ENCODE measurements around the gene VPS37D. TPM values are rescaled to one million over a fixed set of nuclear protein-coding genes. Genes with fewer than 3 reads are reported as not detected.
"Not testable (repeated sequence)": the region's sequence is repeated elsewhere in the genome, so short reads cannot be mapped to it uniquely, and the experiment has no call there.

The VPS37D gene
- total and polyA plus RNA-seq, 2 experiments from 2014 or later, result 5.6 to 9.5 TPM

- Histone ChIP-seq H3K9me2 (replicated peaks; ENCODE audit: insufficient read depth) (no peaks in the 10 kb centered on the region), H3K4me1 (ENCODE audit: insufficient read depth) (peaks cover 28% of the 10 kb centered on the region), H3K4me2 (no peak overlapping the region), H3K9me3 (ENCODE audit: low read depth) (no peaks in the 10 kb centered on the region), H3K27ac (no peak overlapping the region), H2AFZ (no peak overlapping the region), H3K36me3 (replicated peaks; ENCODE audit: insufficient read depth, low read depth) (no peaks in the 10 kb centered on the region), H3K79me2 (peaks cover 72% of the 10 kb centered on the region), H4K20me1 (ENCODE audit: insufficient read depth, poor library complexity, severe bottlenecking) (peaks cover 3% of the 10 kb centered on the region), H3K27me3 (no peaks in the 10 kb centered on the region), H3K4me3 (no peak overlapping the region)
- TF ChIP-seq CTCF (IDR thresholded peaks at IDR 0.05; ENCODE audit: poor library complexity), result no peak
- TF ChIP-seq EZH2 (IDR thresholded peaks at IDR 0.05; ENCODE audit: borderline replicate concordance), result no peak
- no peak for TF ChIP-seq EZH2phosphoT487 (IDR thresholded peaks at IDR 0.05; ENCODE audit: low read depth, severe bottlenecking, unreplicated experiment)
- 86% methylated on average over 1 of the region's 1 CpG for WGBS (ENCODE audit: low lambda C conversion rate, missing lambda C conversion rate)
- DNase-seq (ENCODE audit: low spot score), result no peak
Measured at GRCh38 chr7:73712773-73713172, 45.1 kb downstream of the VPS37D start.

- H3K9me2 ChIP-seq (replicated peaks; ENCODE audit: insufficient read depth); DNase-seq (ENCODE audit: low spot score); H3K36me3 ChIP-seq (replicated peaks; ENCODE audit: insufficient read depth, low read depth); H3K4me3 ChIP-seq; H4K20me1 ChIP-seq (ENCODE audit: insufficient read depth, poor library complexity, severe bottlenecking); H3K9me3 ChIP-seq (ENCODE audit: low read depth); H3K27ac ChIP-seq; H2AFZ ChIP-seq; H3K27me3 ChIP-seq; H3K4me2 ChIP-seq: not testable (repeated sequence)
- WGBS (ENCODE audit: low lambda C conversion rate, missing lambda C conversion rate), result over 99% methylated on average over 6 of the region's 6 CpGs
- Histone ChIP-seq H3K79me2 (peaks cover 77% of the 10 kb centered on the region), H3K4me1 (ENCODE audit: insufficient read depth) (peaks cover 33% of the 10 kb centered on the region)
Measured at GRCh38 chr7:73713319-73713718, 45.7 kb downstream of the VPS37D start.

- peaks cover 37% of the 10 kb centered on the region for H3K4me1 ChIP-seq (ENCODE audit: insufficient read depth)
- no peaks in the 10 kb centered on the region for H3K9me2 ChIP-seq (replicated peaks; ENCODE audit: insufficient read depth)
- H3K79me2 ChIP-seq, result peaks cover 72% of the 10 kb centered on the region
- no peak for TF ChIP-seq EZH2 (IDR thresholded peaks at IDR 0.05; ENCODE audit: borderline replicate concordance)
- no peak for TF ChIP-seq CTCF (IDR thresholded peaks at IDR 0.05; ENCODE audit: poor library complexity)
- no peak for TF ChIP-seq EZH2phosphoT487 (IDR thresholded peaks at IDR 0.05; ENCODE audit: low read depth, severe bottlenecking, unreplicated experiment)
- H2AFZ ChIP-seq, result no peak overlapping the region
- peak; percentile 95 for DNase-seq (ENCODE audit: low spot score)
- H3K9me3 ChIP-seq (ENCODE audit: low read depth), result no peaks in the 10 kb centered on the region
- WGBS (ENCODE audit: low lambda C conversion rate, missing lambda C conversion rate), result 27% methylated on average over 16 of the region's 16 CpGs
- H3K27me3 ChIP-seq, result no peaks in the 10 kb centered on the region
- peak overlapping the region; percentile 90 for H3K27ac ChIP-seq
- H4K20me1 ChIP-seq (ENCODE audit: insufficient read depth, poor library complexity, severe bottlenecking), result peaks cover 3% of the 10 kb centered on the region
- H3K4me2 ChIP-seq, result peak overlapping the region; percentile 98
- H3K4me3 ChIP-seq, result no peak overlapping the region
- H3K36me3 ChIP-seq (replicated peaks; ENCODE audit: insufficient read depth, low read depth), result no peaks in the 10 kb centered on the region
Measured at GRCh38 chr7:73715648-73716317, 48.2 kb downstream of the VPS37D start.

- no peaks in the 10 kb centered on the region for H3K9me3 ChIP-seq (ENCODE audit: low read depth)
- H3K4me1 ChIP-seq (ENCODE audit: insufficient read depth), result peaks cover 37% of the 10 kb centered on the region
- 74% methylated on average over 4 of the region's 4 CpGs for WGBS (ENCODE audit: low lambda C conversion rate, missing lambda C conversion rate)
- H2AFZ ChIP-seq, result no peak overlapping the region
- H3K79me2 ChIP-seq, result peaks cover 66% of the 10 kb centered on the region
- no peaks in the 10 kb centered on the region for H3K27me3 ChIP-seq
- H3K27ac ChIP-seq, result peak overlapping the region; percentile 69
- no peak overlapping the region for H3K4me3 ChIP-seq
- H3K4me2 ChIP-seq, result peak overlapping the region; percentile 98
- H3K9me2 ChIP-seq (replicated peaks; ENCODE audit: insufficient read depth), result no peaks in the 10 kb centered on the region
- H4K20me1 ChIP-seq (ENCODE audit: insufficient read depth, poor library complexity, severe bottlenecking), result peaks cover 3% of the 10 kb centered on the region
- DNase-seq (ENCODE audit: low spot score), result peak; percentile 19
- H3K36me3 ChIP-seq (replicated peaks; ENCODE audit: insufficient read depth, low read depth), result no peaks in the 10 kb centered on the region
- TF ChIP-seq CTCF (IDR thresholded peaks at IDR 0.05; ENCODE audit: poor library complexity) (no peak), EZH2 (IDR thresholded peaks at IDR 0.05; ENCODE audit: borderline replicate concordance) (no peak), EZH2phosphoT487 (IDR thresholded peaks at IDR 0.05; ENCODE audit: low read depth, severe bottlenecking, unreplicated experiment) (no peak)
Measured at GRCh38 chr7:73716318-73716890, 48.8 kb downstream of the VPS37D start.
